ENCODE data around the gene TTC24.
A peak's percentile ranks its signal among the peaks of the same experiment; 100 is the strongest.
"Not testable (repeated sequence)": the region's sequence is repeated elsewhere in the genome, so short reads cannot be mapped to it uniquely, and the experiment has no call there.

The TTC24 gene

GRCh38 chr1:156555715-156556114, 23.8 kb upstream of the TTC24 start:
- no peak for DNase-seq

GRCh38 chr1:156556354-156556753, 23.2 kb upstream of the TTC24 start:
- no peak for DNase-seq

GRCh38 chr1:156559086-156559796, 20.3 kb upstream of the TTC24 start:
- DNase-seq = no peak

DNA sequence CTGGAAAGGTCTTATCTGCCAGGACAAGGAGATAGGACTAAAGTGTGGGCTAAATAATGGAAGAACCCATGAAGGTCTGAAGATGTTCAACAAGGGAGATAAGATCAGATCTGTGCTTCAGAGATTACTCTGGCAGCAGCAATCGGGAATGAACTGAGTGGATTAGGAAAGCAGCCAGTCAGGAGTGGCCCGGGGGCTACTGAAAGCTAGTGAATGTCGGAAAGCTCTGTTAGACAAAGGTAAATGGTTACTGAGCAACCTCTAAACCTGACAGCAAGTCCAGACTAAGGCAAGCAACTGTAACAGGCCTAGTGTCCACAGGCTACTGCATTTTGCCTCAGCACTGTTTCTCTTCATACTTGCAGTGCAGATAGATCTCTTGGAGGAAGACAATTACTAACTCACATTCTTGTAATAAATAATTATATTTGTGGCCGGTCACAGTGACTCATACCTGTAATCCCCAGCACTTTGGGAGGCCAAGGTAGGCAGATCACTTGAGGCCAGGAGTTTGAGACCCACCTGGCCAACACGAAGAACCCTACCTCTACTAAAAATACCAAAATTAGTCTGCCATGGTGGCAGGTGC, 19.6 kb upstream of the TTC24 start:
- no peak for DNase-seq

- no peak for DNase-seq
Observed at GRCh38 chr1:156560585-156561163, 18.8 kb upstream of the TTC24 start.

DNA sequence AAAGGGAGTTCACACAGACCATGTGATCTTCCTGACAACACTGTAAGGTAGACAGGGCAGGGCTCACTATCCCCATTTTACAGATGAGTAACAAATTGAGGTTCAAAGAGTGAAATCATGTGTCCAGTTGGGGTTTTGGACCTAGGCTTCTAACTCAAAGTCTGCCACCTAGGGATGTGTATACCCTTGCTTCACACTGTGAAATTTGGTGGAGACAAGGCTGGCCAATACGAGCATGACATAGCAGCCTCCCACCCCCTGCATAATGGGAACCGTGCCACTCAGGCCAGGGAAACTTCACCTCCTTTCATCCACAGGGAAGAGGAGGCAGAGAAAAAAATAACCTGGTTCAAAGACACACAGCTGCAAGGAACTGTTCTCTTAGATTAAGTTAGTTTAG, 14.0 kb upstream of the TTC24 start:
- no peak for DNase-seq

DNA sequence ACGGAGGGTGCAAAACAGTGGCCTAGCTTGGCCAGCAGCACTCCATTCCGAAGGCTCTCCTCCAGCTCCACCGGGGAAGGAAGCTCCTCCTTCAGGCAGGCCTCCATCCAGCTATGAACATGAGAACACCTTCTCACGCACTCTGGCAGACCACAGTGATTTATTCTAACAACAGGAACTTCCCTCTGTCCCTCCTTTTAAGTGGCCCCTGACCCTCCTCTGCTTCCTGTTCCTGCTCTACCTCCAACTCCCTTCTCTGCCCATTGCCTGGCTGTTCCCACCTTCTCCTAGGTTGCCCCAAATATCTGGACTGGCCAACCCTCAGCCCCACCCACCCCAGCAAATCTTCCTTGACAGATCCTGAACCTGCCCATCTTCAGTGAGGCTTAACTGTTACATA, 13.1 kb upstream of the TTC24 start:
- DNase-seq = no peak

GRCh38 chr1:156571261-156571852, 8.2 kb upstream of the TTC24 start:
- no peak for DNase-seq

DNA sequence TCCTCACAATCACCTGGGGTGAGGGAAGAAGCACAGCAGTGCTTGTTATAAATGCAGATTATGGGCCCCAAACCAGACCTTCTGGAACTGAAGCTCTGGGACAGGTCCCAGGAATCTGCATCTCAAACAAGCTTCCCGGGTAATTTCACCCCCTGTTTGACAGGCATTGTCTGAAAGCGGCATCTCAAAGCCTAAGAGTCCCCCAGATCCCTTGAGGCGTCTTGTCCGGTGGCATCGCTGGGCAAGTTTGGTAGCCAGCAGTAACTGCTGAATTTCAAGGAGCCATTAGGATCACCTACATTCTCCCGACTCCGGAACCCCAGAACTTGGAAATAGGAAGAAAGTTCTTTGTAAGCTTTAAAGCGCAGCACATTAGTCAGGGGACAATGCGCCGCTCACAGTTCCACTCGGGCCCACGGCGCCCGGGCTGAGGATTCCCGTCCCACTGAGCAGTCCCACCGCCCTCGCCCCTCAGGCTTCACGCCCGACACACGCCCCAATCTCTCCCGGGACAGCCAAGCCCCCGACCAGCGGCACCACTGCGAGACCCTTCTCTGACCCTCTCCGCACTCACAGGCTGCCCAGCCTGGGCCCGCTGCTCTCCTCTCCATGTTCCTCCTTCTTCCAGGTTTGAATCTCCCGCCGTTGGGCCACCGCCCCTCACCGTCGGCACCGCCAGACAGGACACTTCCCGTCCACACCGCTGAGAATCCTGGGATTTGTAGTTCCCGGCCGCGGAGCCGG, 7.4 kb upstream of the TTC24 start, which contains the start of gene IQGAP3:
Gene IQGAP3 (minus strand): TSS at position 647 of the 744 bp plus-strand sequence. CDS start 36 bp downstream, at position 611.
- peak; percentile 82 for DNase-seq

DNA sequence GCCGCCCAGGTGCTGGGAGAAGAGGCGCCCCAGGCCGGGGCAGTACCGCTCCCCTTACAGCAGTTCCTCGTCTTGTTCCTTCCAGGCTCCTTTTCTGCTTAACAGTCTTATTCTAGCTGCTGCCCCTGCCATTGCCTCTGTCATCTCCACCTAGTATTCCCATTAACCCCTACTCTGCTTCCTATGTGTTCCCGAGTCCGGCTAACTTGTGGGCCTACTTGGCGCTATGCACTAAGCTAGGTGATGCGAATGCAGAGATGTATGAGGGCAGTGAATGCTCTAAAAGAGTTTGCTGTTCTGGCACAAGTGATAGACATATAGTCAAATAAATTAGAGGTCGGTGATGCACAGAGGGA, 6.9 kb upstream of the TTC24 start:
- DNase-seq = no peak

DNA sequence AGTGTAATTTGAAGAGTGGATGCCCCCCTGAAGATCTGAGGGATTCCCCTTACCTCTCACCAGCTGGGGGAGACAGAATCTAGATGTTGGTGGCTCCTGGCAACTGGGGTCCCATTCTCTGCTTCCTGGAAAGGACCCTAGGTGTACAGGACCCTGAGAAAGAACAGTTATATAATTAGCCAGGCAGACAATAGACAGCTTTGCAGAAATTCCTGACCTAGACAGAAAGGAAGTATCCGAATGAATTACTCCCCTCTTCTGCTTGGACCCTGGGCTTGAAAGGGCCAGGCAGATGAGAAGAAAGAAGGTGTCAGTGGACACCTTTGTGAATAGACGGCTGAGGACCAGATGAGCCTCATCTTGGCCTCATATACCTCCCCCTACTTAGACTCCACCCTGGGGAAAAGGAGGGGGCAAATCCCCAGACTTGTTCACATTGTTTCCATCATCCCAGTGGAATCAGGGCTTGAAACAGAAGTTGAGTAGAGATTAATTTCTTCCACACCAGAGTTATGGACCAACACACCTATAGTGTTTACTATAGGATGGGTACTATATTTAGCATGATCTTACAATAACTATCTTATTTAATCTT, 5.4 kb upstream of the TTC24 start:
- no peak for DNase-seq

GRCh38 chr1:156577550-156577949, 2.0 kb upstream of the TTC24 start:
- peak; percentile 33 for DNase-seq

DNA sequence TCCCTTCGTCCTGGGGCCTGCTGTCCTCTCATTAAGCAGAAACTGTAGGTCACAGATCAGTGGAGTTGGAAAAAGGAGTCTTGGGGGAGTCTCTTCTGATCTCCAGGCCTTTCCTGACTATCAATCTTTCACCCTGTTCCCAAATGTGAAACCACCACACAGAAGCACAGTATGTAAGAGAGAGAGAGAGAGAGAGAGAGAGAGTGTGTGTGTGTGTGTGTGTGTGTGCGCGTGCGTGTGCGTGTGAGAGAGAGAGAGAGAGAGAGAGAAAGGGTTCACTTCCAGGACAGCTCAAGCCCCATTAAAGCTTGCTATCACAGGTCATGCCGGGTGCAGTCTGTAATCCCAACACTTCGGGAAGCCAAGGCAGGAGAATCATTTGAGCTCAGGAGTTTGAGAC, 1.5 kb upstream of the TTC24 start:
- DNase-seq = no peak

GRCh38 chr1:156581661-156582387, 2.3 kb downstream of the TTC24 start:
- no peak for DNase-seq

- no peak for DNase-seq
Observed at GRCh38 chr1:156582388-156583017, 3.0 kb downstream of the TTC24 start.

- peak; percentile 77 for DNase-seq
Observed at GRCh38 chr1:156583821-156584622, 4.5 kb downstream of the TTC24 start.

DNA sequence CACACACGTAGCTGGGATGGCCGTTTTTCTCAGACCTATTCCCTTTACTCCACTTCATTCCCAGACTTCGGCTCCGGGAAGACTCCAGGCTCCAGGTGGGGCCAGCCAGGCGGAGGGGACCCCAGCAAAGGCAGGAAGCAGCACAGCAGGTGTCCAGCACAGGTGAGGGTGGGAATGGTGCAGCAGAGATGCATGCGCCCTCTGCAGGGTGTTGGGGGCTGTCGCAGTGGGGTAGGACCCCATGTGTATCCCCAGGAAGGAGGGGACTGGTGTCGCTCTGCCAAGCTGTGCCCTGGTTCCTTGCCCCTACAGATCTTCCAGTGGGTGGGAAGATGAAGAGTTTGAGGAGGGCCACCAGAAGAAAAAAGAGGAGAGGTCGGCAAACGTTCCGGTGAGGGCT, 5.3 kb downstream of the TTC24 start:
- no peak for DNase-seq

DNA sequence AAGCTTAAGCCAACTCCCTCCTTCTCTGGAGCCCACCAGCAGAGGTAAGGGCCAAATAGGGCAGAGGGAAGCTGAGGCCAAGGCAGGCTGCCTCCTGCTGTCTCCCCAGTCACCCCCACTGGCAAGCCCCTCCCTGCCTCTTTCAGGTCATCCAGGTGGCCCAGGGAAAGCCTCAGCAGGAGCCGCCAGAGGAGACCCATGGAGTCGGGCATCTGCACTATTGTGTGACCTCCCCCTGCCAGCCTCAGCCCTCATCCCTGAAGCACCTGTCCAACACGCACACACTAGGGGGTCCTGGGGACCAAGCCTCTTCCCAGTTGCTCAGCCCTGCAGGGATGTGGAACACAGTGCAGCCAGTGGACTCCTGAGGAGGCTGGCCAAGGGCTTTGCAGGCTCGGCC, 6.8 kb downstream of the TTC24 start:
- DNase-seq = no peak

DNA sequence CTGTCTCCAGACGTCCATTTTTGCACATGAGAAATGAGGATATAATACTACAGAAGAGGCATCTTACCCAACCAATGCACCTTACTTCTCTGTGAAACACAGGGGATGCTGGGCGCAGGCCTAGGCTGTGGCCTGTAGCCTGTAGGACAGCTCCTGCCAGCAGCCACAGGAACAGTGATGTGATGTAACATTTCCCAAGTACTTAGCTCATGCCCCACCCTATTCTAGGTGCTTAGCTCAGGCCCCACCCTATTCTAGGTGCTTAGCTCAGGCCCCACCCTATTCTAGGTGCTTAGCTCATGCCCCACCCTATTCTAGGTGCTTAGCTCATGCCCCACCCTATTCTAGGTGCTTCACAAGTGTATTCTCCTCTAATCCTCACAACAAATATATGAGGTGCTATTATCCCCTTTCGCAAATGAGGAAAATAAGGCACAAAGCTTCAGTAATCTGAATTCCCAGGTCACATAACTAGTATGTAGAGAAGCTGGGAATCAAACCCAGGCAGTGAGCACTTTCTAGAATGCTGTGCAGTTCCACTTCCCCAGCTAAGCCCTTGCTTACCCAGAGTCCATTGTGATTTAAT, 7.5 kb downstream of the TTC24 start:
- DNase-seq = no peak

GRCh38 chr1:156587927-156588326, 8.4 kb downstream of the TTC24 start:
- DNase-seq = not testable (repeated sequence)

Measured in NCI-H1694 treated with DMSO at 0.1 percent for 48 hours (cell line).